Heart left ventricle (tissue), 16 donors: ENCODE measurements around the gene CXCR6. TPM values are rescaled to one million over a fixed set of nuclear protein-coding genes. Genes with fewer than 3 reads are reported as not detected.

ENCODE experiments used
- ATAC-seq, 4 donors: fragments of 200-7000 bp; cut with Tn5 transposase; one replicate each; pipeline ENCODE4 v1.9.1; 2020 to 2022; ENCODE audit warnings: moderate library complexity in 4 of 4, mild to moderate bottlenecking in 3 of 4, moderate number of reproducible peaks in 1 of 4
- DNase-seq, 5 donors: peaks; one replicate each; pipeline ENCODE4 v3.0.0-alpha.2; 2020
- H3K27ac ChIP-seq, 12 donors: fragments of 200-600 bp; sonication (generic) in 4 of 12; one replicate each; pipeline versions ENCODE4 v1.5.0 to v1.8.0; 2016 to 2022; ENCODE audit warnings: mild to moderate bottlenecking in 2 of 12
- H3K27me3 ChIP-seq, 9 donors: fragments of 200-600 bp; sonication (generic) in 2 of 9; one replicate each; pipeline versions ENCODE4 v1.5.1 to v1.8.0; 2016 to 2022; ENCODE audit warnings: mild to moderate bottlenecking in 3 of 9
- H3K36me3 ChIP-seq, 9 donors: fragments of 200-600 bp; sonication (generic) in 2 of 9; one replicate each; pipeline versions ENCODE4 v1.5.0 to v1.8.0; 2018 to 2022; ENCODE audit warnings: mild to moderate bottlenecking in 2 of 9
- H3K4me1 ChIP-seq, 12 donors: fragments of 200-600 bp; sonication (generic) in 4 of 12; one replicate each; pipeline versions ENCODE4 v1.5.0 to v1.8.0; 2016 to 2022; ENCODE audit warnings: mild to moderate bottlenecking in 3 of 12
- H3K4me3 ChIP-seq, 12 donors: fragments of 200-600 bp; sonication (generic) in 4 of 12; one replicate each; pipeline versions ENCODE4 v1.5.0 to v1.8.0; 2017 to 2022; ENCODE audit warnings: mild to moderate bottlenecking in 9 of 12, moderate library complexity in 4 of 12
- H3K9me3 ChIP-seq, 12 donors: fragments of 200-600 bp; sonication (generic) in 4 of 12; one replicate each; pipeline versions ENCODE4 v1.5.0 to v1.8.0; 2016 to 2022; ENCODE audit warnings: mild to moderate bottlenecking in 1 of 12
- CTCF ChIP-seq, 12 donors: fragments of 200-600 bp; sonication (generic) in 4 of 12; IDR thresholded peaks; one replicate each; pipeline versions ENCODE4 v1.5.0 to v1.8.0; 2018 to 2022; ENCODE audit warnings: antibody characterized with exemption in 12 of 12, mild to moderate bottlenecking in 5 of 12
- POLR2A ChIP-seq, 2 donors: fragments of 450-650 bp; IDR thresholded peaks; one replicate each; pipeline ENCODE4 v1.6.1; 2017; ENCODE audit warnings: antibody characterized with exemption in 2 of 2, mild to moderate bottlenecking in 2 of 2, moderate library complexity in 2 of 2
- WGBS, 4 donors: extraction: QIAGEN DNeasy Blood & Tissue Kit in 2 of 4; methylation state at CpG; one replicate each; pipeline versions ENCODE4 v1.1.5 to v1.1.7; 2013 to 2018; 5-methylcytosine and 5-hydroxymethylcytosine counted together
- intact Hi-C, 10 donors: fragments of 100-400 bp; cut with DNase I; formaldehyde crosslinking; loops; one replicate each; pipeline versions ENCODE4 v1.11.1 to v1.14.2; 2022
- long read RNA-seq, 3 donors: library from polyadenylated mRNA; unstranded; transcript quantifications; one replicate each; pipeline ENCODE4 v2.0.0, GENCODE V29; 2020 to 2021
- polyA plus RNA-seq, 2 donors: library from polyadenylated mRNA; stranded (reverse); fragments of 200-250 nt; gene quantifications; one replicate each; pipeline ENCODE4 v1.2.3, GENCODE V29; 2013
- total RNA-seq, 9 donors: library from RNA; depleted of rRNA in 2 of 9; stranded (reverse); fragments of >200 nt in 2 of 9; fragmentation: NEBNext Ultra II Directional in 3 of 9; extraction: Animal tissue kit (Norgen Biotek cat#: 25700) in 3 of 9; gene quantifications; one replicate each; pipeline versions ENCODE4 v1.1.0 to v1.2.4, GENCODE V29; 2016 to 2023
- donor health status: ischemic (EF 13 %, LVEDD 7.1; RV severe dilation, severe dysfunction).
- donor health status: healthy with polysubstance abuse.
- donor health status: DM: no; HTN: yes; CAD: no.
- donor health status: DM: no; HTN: no; CAD: no.
- donor health status: ischemic (EF 25% LVEDD 6.9; RV normal size, moderate dysfunction).
- donor health status: ischemic (EF 25% LVEDD 5.7; RV mildly dilated, moderate dysfunction).
- donor health status: healthy.
- donor health status: DM: yes; HTN: yes; CAD: no.
- donor health status: ischemic (EF 35%, LVEDD 5.7; RV mildly dilated, moderate dysfunction).
- donor health status: nonischemic (EF 11% LVEDD 7.7; RV severe dilation, severe dysfunction).
- donor health status: DM: yes; HTN: yes; CAD: no.
- donor health status: PGD.
- donor health status: ischemic (EF 29% LVEDD 5.4; RV normal size, mild dysfunction).
- donor health status: nonischemic (EF 23%, LVEDD 6.1; RV moderate dilation, normal function).

Gene CXCR6
- total RNA-seq (1 to 10 TPM in 2 of 9 donors, under 1 TPM in 4, not detected in 3; 0.20 to 2.1 (median 0.32) TPM), polyA plus RNA-seq (under 1 TPM; 0.19 to 0.28 TPM)
- long read RNA-seq, donor 1 = 0 reads
- long read RNA-seq, donor 2 = 0 reads
- long read RNA-seq, donor 3 = 0 reads

GRCh38 chr3:45943207-45943846 is at the start of gene CXCR6:
Gene CXCR6 (plus strand): TSS chr3:45943464. CDS start chr3:45946482, 3,018 bp downstream.
- intact Hi-C loops = loop anchor here in 1 of 10 donors (10.0 kb wide), 1 partner anchor 431 kb away; the partner anchor contains the start of gene CCR5
- DNase-seq = no peak

GRCh38 chr3:45894015-45894414 is 49.2 kb upstream of the CXCR6 start:
- Histone ChIP-seq H3K27me3 (no peaks in the 10 kb centered on the region), H3K9me3 (peaks cover 0 to 4% (median 0%) of the 10 kb centered on the region in 12 donors), H3K4me3 (no peak overlapping the region), H3K36me3 (no peaks in the 10 kb centered on the region), H3K4me1 (no peaks in the 10 kb centered on the region), H3K27ac (no peak overlapping the region)
- 73 to 83% (median 80%) methylated on average over 6 of the region's 6 CpGs for WGBS, 4 donors
- ATAC-seq = no peak
- intact Hi-C loops = no loop called here
- no peak for TF ChIP-seq CTCF (IDR thresholded peaks at IDR 0.05)
- no peak for TF ChIP-seq POLR2A (IDR thresholded peaks at IDR 0.05)
- DNase-seq = no peak

More at GRCh38 chr3:45943207-45943846, at the start of gene CXCR6:
- H3K4me3 ChIP-seq = peak within 1 kb of the TSS in 1 of 12 donors; percentile 15
- no peak for TF ChIP-seq CTCF (IDR thresholded peaks at IDR 0.05)
- no peak for TF ChIP-seq POLR2A (IDR thresholded peaks at IDR 0.05)
- H3K27ac ChIP-seq = peak within 1 kb of the TSS in 1 of 12 donors; percentile 56
- peaks cover 0 to 30% (median 8%) of the 10 kb centered on the region in 12 donors for H3K4me1 ChIP-seq
- peaks cover 0 to 60% (median 38%) of the 10 kb centered on the region in 9 donors for H3K36me3 ChIP-seq
- no peak for ATAC-seq
- 92 to 98% (median 95%) methylated on average over 8 of the region's 8 CpGs for whole genome bisulfite sequencing, 4 donors
- no peaks in the 10 kb centered on the region for H3K9me3 ChIP-seq
- no peaks in the 10 kb centered on the region for H3K27me3 ChIP-seq

- TF ChIP-seq POLR2A (IDR thresholded peaks at IDR 0.05) (no peak), CTCF (IDR thresholded peaks at IDR 0.05) (no peak)
- Histone ChIP-seq H3K4me1 (no peaks in the 10 kb centered on the region), H3K4me3 (no peak overlapping the region), H3K36me3 (no peaks in the 10 kb centered on the region), H3K9me3 (peaks cover 0 to 4% (median 0%) of the 10 kb centered on the region in 12 donors), H3K27me3 (no peaks in the 10 kb centered on the region), H3K27ac (no peak overlapping the region)
- ATAC-seq (no peak), DNase-seq (no peak)
- intact Hi-C loops = no loop called here
- 88 to 95% (median 92%) methylated on average over 5 of the region's 5 CpGs for WGBS, 4 donors
These were observed 47.4 kb upstream of the CXCR6 start for GRCh38 chr3:45895686-45896468.

GRCh38 chr3:45896956-45897355 is 46.3 kb upstream of the CXCR6 start:
- Histone ChIP-seq H3K9me3 (peaks cover 0 to 4% (median 0%) of the 10 kb centered on the region in 12 donors), H3K4me1 (no peaks in the 10 kb centered on the region), H3K4me3 (no peak overlapping the region), H3K27me3 (no peaks in the 10 kb centered on the region), H3K27ac (no peak overlapping the region), H3K36me3 (no peaks in the 10 kb centered on the region)
- intact Hi-C loops = no loop called here
- 58 to 84% (median 61%) methylated on average over 3 of the region's 3 CpGs for WGBS, 4 donors
- no peak for ATAC-seq
- TF ChIP-seq CTCF (IDR thresholded peaks at IDR 0.05) (no peak), POLR2A (IDR thresholded peaks at IDR 0.05) (no peak)
- DNase-seq = no peak
